Measurements from ENCODE around the gene SCN2A.

SCN2A gene

DNA sequence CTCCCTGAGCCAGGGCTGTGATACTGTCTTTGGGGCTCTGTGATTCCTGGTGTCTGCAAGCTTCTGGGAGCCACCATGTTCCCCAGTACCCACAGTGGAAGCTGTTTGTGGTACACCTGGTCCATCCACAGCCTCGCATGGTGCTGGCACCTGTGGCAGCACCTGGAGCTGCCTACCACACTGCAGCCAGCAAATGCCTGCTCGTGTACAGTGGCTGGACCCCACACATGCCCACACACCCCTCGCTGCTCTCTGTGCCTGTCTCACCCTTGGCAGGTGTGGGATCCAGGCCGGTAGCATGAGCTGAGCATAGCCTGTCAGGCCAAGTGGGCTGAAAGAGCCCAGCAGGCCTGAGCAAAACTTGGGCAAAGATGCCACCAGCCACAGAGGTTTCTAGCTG is 188.5 kb downstream of the SCN2A start:
- no peak for FAIRE-seq

DNA sequence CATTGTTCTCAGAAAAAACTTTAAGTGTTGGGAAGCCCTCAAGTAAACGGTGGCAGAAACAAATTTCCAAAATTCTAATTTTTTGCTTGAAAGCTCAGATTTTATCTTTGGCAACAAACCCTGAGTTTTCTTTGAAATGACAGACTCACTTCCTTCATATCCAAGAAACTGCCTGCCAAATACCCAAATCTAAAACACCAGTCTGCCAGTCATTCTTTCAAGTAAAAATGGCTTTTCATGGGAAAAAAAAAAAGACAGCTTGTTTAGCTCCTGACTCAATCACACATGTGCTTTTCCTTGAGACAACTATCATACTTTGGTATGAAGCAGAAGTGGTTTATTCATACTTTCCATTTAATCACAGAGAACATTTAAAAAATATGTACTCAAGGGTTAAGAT is 189.7 kb downstream of the SCN2A start:
- no peak for FAIRE-seq

DNA sequence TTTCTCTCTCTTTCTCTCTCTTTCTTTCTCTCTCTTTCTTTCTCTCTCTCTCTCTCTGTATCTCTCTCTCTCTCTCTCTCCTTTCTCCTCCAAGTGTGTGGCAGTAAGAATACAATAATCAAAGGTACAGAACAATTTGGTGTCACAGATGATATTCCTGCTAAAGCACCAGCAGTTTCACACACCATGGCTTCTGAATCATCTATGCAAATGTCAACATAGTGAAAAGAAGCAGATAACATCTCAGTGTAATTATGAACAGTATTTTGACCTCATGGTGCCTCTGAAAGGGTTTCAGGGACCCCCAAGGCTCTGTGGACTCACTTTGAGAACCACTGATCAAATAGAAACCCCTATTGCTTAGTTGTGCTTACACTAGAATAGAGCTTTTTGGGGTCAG is 191.8 kb downstream of the SCN2A start:
- FAIRE-seq: no peak

DNA sequence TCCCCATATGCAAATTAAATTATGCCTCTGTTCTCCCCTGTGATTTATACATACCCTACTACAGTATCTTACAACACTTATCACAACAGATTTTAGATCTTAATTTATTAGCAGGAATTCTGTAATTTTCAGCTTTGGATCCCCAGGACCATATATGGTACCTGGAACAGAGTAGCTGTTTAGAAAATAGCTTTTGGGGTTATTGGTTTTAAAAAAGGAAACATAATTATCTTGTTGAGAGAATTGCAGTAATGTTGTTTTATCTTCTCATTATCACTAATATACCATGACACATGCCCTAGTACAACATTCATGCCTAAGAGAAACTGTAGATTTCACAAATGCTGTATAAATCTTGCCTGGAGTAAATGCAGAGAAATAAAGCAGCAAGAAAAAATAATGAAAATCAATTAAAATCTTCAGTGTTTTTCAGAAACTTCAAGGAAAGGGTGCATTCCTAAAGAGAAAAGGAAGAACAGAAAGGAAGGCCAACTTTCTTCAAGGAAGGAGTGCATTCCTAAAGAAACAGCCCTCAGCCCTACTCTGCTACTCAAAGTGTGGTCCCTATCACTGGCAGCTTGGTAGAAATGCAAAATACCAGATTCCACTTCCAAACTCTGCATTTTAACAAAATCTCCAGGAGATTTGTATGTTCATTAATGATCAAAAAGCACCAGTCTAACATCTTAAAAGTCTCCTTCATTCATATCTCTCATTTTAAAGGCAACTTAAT is 193.2 kb downstream of the SCN2A start:
- no peak for FAIRE-seq

- FAIRE-seq: no peak
These were observed 195.8 kb downstream of the SCN2A start for GRCh38 chr2:165434865-165435496.

- no peak for FAIRE-seq
These were observed 196.4 kb downstream of the SCN2A start for GRCh38 chr2:165435611-165436010.

DNA sequence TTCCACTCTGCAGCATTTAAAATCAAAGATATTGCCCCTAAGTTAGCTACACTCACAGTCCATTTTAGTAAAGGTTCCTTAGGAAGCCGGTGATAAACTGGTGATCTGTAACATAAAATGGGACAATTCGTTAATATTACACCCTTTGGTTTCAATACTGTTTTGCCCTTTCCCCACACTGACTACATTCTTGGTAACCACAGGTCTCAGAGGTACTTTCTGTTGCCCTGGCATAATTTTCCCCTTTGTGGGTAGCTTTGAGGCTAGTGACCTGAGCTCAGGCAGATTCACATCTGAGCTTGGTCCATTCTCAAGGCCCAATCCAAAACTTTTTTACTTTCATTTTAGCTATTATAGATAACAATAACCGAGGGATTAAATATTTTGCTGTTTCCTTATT is 197.3 kb downstream of the SCN2A start:
- no peak for FAIRE-seq

DNA sequence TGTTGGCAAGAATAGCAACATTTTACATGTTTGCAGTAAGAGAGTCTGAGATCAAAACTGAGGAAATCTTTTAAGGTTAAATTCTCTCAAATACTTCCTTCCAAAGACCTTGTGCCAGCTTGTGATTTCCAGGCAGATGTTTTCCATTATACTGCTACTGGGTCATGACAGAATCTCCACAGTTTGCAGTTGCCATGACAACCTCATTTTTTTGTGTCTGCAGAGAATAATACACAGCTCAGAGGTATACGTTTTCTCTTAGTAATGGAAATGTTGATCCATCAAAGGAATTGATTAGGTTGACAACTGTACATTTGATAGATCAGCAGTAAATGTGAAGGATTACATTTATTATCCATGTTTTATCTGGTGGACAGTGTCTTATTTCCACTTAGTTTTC is 201.2 kb downstream of the SCN2A start:
- FAIRE-seq: no peak
